GM12801 (cell line): ENCODE data around the gene EML6.

ENCODE experiments used
- CTCF ChIP-seq: IDR thresholded peaks from one replicate; pipeline ENCODE4 v1.5.1; 2011; ENCODE audit warnings: control low read depth; ENCODE audit not compliant: insufficient read length; ENCODE audit errors: extremely low read depth

The EML6 gene

GRCh38 chr2:54876764-54877163 lies 153.3 kb downstream of the EML6 start:
- no peak for TF ChIP-seq CTCF

GRCh38 chr2:54878182-54878581 lies 154.7 kb downstream of the EML6 start:
- no peak for TF ChIP-seq CTCF

GRCh38 chr2:54879032-54879431 lies 155.6 kb downstream of the EML6 start:
- TF ChIP-seq CTCF: no peak

- no peak for TF ChIP-seq CTCF
Measured at GRCh38 chr2:54879598-54880332, 156.3 kb downstream of the EML6 start.

- no peak for TF ChIP-seq CTCF
Measured at GRCh38 chr2:54880428-54880827, 157.0 kb downstream of the EML6 start.

- no peak for TF ChIP-seq CTCF
Measured at GRCh38 chr2:54881759-54882158, 158.3 kb downstream of the EML6 start.

- no peak for TF ChIP-seq CTCF
Measured at GRCh38 chr2:54885891-54886290, 162.4 kb downstream of the EML6 start.
